AG08395 (cell line): ENCODE measurements around the gene PRTFDC1.

Experiments
- DNase-seq: peaks from one replicate; pipeline ENCODE4 v3.0.0; 2012; ENCODE audit warnings: mixed read lengths, low spot score

The PRTFDC1 gene

DNA sequence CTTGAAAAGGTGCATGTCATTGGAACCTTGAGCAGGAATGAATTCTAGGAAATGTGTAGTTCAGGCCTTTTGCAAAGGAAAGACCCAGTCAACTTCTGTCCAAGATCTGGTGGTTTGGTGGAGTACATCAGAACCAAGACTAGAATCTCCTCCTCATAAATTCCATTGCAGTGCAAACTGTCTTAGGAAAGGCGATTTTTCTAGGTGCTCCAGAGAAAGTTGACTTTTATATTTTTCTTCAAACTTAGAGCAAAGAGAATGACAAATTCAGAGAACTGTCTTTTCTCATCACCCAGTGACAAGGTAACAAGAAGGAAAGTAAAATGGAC is 50.0 kb downstream of the PRTFDC1 start:
- no peak for DNase-seq

DNA sequence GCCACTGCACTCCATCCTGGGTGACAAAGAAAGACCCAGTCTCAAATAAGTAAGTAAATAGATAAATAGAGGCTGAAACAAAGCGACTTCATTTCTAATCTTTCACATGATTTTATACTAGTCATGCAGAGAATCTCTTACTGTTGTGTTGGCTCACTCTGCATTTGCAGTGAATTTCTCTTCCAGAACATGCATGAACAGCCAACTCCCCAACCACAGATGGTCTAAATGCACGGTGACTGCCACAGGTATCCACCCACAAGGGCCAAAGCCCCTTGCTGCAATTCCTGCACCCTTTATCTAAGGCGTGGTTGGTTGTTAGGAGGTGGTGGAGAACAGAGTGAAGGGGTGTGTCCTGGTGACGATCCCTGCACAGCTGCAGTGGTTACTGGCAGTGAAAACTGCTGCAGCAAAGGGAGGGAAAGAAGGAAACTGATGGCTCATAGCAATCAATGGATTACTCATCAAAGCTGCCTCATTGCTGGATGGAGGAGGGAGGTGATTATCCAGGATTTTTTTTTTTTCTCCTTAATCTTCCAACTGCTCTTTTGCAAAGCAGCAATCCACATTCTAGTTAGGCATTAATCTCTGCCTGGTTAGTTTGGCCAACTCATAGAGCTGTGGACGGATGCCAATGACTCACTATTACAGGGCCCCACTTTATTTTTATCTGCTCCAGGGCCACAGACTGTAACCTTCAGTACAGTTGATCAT is 50.6 kb downstream of the PRTFDC1 start:
- peak; percentile 93 for DNase-seq

DNA sequence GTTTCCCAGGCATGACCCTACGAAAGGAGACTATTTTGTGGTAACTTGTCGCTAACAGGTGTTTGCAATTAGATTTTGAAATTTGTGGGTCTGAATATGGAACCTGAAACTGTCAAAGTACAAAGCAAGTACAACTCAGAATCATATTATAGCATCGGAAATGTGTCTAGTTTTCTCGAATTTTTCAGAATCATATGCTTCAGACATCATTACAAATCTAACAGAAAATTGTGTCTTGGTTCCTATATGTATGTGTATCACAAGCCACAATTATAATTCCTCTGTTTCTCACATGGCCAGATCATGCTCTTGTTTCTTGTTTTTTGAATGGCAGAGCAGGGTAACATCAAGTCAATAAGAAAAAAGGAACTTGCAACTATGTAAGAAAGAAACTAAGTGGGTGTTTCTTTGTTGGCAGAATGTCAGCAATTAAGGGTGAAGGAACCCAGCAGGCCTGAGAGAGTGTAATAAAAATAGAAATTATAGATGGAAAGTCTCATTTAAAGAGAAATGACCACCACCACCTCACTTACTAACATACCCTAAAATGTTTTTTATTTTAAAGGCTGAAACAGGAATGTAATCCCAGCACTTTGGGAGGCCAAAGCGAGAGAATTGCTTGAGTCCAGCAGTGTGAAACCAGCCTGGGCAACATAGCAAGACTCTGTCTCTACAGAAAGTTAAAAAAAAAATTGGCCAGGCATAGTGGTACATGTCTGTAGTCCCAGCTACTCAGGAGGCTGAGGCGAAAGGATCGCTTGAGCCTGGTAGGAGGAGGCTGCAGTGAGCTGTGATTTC is 51.3 kb downstream of the PRTFDC1 start:
- no peak for DNase-seq

DNA sequence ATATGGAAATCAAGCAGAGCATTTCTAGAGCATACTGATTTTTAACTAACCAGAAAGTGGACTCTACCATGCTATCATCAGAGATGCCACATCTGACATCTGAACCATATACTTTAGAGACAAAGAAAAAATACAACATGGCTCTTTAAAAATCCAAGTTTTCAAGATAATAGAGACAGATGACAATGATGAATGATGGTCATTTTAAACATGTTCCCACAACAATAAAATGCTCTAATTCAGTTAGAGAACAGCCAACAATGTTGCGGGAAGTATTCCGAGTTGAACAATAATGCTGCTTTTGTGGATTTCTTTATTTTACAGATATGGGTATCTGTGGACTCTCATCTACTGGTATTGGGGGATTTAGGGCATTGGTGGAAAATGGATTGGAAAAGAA is 52.8 kb downstream of the PRTFDC1 start:
- DNase-seq, result no peak

DNA sequence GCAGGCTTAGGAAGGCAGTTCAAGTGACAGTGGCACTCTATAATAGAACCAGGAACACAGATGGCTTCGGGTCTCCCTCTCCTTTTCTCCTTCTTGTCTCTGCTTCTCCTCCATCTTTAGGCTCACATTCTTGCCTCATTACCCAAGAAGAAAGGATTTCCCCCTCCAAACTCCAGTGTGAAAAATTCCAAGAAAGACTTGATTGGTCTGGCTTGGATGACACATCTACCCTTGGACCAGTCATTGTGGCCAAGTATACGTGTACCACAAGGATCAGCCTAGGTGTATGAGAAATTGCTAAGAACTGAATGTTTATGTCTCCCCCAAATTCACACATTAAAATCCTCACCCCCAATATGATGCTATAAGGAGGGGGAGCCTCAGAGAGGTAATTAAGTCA is 53.9 kb downstream of the PRTFDC1 start:
- no peak for DNase-seq

DNA sequence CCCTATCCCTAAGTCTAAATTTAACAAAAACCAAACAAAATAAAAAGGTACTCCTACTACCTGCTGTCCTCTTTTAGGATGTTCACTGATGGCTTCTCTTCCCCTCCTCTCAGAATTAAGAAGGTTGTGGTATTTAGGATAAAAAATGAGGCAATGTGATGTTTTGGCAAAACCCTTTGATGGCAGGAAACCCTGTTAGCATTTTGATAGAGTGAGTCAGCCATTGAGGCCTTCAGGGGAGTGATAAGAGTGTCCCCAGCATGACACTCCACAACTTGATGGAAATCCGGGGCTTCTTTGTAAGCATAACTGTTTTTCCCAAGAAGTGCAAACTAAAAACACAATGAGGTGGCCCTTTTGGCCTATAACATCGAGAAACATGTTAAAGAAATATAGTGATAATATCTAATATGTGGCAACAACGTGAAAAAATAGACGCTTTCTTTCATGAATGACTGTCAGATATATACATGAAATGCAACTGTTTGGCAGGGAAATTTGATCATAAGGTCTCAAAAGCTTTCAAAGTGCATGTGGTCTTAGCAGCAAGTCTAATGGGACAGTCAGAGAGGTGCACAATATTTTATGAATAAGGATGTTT is 55.0 kb downstream of the PRTFDC1 start:
- DNase-seq, result peak; percentile 51

DNA sequence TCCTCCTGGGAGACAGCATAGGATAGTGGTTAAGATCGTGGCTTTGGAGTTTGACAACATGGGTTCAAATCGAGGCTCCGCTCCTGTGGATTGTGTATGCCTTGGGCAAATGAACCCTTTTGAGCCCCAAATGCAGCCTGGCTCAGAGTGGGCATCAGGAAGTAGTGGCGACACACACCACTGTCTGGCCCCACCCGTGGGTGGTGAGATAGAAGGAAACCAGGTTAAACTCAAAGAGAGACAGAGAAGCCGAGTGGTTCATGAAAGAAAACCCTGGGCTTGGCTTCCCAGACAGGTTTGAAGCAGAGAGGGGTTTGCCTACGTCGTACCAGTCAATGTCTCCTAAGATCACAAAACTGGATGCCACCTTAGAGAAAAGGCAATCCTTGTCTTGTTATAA is 57.7 kb downstream of the PRTFDC1 start:
- no peak for DNase-seq

DNA sequence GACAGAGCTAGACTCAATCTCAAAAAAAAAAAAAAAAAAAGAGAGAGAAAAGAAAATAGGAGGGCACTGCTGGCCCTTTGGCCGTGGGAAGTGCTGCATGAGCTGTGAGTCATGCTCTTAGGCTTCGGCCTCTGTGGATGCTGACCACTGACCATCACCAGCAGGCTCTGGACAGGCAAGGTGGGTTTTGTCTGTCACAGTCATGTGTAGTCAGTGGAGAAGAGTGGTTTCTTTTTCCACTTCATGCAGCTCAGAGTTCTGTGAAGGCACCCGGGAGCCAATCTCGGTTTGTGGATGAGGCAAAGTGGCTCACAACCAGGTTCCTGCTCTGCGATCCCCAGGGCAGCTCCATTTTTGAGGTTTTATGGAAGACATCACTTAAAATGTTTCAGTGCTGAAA is 58.1 kb downstream of the PRTFDC1 start:
- peak; percentile 47 for DNase-seq

DNA sequence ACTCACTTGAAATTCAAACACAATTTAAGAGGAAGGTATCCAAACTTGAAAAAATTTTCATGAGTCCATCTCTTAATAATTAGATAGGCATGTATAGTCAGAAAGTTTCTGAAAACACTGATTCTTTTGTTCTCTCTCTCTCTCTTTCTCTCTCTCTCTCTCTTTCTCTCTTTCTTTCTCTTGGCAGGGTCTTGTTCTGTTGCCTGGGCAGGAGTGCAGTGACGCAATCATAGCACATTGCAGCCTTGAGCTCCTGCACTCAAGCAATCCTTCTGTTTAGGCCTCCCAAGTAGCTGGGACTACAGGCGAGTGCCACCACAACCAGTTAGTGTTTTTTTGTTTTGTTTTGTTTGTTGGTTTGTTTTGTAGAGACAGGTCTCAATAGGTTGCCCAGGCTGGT is 59.3 kb downstream of the PRTFDC1 start:
- DNase-seq, result no peak

DNA sequence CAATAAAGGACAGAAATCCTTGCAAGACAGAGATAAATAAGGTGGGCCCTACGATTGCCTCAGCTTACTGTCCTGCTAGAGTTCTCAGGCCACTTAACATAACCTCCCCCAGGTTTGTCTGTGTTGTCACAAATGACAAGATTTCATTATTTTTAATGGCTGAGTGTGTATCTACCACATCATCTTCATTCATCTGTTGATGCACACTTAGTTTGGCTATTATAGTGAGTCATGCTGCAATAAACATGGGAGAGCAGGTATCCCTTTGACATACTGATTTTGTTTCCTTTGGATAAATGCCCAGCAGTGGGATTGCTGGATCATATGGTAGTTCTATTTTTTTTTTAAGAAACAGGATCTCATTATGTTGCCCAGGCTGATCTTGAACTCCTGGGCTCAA is 60.6 kb downstream of the PRTFDC1 start:
- DNase-seq, result no peak

DNA sequence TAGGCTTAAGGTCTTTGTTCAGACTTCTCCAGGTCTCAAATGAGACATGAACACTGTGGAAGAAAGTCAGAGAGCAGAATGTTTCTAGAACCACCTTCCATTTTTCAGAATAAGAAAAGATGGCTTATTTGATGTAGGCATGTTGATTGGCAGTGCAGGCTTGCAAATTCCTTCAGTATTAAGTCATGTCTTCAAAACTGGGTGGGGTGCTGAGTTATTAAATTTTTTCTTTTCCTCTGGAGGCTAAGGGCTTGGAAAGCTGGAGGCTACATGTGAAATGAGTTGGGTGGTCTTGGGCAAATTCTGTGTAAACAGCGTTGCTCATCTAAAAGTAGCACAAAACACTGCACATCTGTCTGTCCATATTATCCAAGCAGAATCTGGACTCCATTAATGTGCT is 62.8 kb downstream of the PRTFDC1 start:
- no peak for DNase-seq

DNA sequence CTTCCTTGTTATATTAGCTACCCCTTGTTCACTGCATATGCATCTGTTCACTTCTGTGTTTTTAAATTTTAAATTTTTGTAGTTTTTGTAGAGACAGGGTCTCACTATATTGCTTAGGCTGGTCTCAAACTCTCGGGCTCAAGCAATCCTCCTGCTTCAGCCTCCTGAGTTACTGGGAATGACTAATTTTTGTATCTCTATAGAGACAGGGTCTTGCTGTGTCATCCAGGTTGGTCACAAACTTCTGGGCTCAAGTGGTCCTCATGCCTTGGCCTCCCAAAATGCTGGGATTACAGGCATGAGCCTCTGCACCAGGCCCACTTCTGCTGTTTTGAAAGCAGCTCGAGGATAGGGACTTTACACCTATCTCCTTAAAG is 64.6 kb downstream of the PRTFDC1 start:
- DNase-seq, result no peak

DNA sequence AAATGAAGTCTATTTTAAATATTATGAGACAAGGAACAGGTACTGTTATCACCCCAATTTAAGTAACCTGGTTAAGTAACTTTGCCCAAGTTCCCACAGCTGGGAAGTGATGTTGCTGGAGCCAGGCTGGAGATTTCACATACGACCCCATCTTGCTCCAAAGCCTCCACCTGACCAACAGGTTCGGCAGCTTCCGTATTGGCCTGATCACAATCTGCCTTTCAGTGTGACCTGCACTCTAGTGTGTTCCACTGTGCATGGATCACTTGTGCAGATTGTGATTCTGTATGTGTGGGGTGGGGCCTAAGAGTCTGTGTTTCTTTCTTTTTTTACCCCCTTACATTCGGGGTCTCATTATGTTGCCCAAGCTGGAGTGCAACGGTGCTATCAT is 66.1 kb downstream of the PRTFDC1 start:
- DNase-seq, result no peak

DNA sequence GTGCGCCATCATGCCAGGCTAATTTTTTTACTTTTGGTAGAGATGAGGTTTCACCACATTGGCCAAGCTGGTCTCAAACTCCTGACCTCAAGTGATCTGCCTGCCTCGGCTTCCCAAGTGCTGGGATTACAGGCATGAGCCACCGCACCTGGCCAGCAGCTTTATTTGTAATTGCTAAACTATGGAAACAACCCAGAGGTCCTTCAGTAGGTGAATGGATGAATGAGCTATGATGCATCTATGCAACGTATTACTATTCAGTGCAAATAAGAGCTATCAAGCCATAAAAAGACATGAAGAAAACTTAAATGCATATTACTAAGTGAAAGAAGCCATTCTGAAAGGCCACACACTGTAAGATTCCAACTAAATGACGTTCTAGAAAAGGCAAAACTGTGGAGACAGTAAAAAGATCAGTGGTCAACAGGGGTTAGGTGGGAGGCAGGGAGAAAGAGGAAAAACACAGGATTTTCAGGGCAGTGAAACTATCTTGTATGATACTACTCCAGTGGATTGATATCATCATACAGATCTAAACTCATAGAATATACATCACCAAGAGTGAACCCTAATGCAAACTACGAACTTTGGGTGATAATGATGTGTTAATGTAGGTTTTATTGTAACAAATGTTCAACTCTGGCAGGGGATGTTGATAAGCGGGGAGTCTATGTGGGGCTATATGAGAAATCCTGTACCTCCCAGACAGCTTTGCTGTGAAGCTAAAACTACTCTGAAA is 66.7 kb downstream of the PRTFDC1 start:
- DNase-seq, result no peak

DNA sequence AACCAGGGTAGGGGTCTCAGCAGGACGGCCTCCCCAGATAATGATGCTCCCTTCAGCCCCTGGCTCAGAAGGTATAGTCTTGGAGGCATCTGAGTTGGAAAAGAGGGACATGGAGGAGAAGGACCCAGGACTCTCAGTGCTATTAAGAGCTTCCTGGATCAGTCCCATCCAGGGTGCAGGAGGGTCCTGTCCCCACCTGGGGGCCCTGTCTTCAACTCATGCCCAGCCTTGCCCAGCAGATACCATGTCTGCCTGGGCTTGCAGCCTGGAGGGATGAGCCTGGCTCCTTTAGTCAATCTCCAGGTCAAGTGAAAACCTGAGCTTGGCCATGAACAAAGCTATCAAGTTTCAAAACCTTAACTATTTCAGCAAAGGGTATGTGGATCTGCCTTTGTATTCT is 67.6 kb downstream of the PRTFDC1 start:
- no peak for DNase-seq

DNA sequence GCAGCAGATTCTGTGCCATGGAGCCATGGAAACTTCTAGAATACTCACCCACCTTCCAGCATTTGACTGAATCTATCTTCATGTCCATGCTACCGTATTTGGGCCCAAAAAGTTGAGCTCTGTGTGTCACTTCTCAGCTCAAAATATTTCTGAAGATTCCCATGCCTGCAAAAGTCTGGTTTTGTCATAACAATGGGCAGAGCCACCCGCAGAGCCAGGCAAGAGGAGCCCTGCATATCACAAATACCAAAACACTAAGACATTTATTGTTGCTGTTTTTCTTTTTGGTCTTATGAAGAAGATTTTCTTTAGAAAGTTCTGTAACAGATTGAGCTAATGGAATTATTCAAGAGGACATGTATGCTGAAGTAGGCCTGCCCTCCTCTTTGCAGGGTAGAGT is 68.1 kb downstream of the PRTFDC1 start:
- no peak for DNase-seq

DNA sequence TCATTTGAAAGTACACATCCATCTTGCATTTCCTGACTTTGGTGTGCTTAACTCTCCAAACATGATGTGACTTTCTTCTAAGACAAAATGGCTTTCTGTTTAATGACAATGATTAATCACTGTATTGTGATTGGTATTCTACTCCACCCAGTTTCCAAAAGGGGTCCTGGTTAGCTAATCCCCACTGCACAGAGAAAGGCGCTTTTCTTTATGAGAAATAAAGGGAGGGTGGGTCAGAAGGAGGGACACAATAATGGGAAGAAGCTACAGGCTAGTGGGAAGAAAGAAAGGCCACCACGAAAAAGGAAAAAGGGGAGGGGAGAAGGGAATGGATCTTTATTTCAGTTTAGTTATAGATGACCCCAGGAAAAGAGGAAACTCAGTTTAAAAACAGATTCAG is 69.2 kb downstream of the PRTFDC1 start:
- DNase-seq, result no peak

DNA sequence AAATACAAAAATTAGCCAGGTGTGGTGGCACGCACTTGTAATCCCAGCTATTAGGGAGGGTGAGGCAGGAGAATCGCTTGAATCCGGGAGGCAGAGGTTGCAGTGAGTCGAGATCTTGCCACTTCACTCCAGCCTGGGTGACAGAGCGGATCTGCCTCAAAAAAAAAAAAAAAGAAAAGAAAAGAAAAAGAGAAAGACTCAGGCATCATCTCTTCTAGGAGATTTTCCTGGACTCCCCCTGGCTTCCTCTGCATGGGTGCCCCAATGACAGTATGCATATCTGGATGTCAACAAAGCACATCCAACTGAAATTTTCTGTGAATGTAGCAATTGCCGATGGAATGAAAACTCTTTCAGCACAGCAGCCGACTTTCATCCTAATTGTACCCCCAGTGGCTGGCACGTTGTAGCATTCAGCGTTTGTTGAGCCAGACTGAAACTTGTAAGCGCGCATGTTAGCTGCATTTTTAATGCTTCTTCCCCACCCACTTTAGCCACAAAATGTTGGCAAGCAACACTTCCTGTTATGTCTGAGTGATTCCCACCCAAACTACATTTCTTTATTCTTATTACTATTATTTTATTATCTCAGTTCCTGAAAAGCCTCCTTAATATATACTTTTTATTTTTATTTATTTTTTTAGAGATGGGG is 70.2 kb downstream of the PRTFDC1 start:
- DNase-seq, result peak; percentile 54

DNA sequence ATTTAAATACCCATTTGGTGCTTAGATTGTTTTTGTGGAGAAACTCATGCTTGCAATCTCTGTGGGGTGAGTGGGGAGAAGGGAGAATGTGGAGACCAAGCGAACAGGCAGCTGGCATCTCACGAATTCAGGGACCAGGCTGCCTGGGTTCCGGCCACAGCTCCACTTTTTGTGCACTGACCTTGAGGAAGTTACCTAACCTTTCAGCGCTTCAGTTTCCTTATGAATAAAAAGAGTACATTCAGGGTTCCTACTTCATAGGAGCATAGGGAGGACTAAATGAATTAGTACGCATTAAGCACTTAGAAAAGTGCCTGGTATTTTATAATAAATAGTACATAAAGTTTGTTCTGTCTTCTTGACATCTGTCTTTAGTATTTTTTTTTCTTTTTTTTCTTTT is 72.5 kb downstream of the PRTFDC1 start:
- DNase-seq, result no peak

DNA sequence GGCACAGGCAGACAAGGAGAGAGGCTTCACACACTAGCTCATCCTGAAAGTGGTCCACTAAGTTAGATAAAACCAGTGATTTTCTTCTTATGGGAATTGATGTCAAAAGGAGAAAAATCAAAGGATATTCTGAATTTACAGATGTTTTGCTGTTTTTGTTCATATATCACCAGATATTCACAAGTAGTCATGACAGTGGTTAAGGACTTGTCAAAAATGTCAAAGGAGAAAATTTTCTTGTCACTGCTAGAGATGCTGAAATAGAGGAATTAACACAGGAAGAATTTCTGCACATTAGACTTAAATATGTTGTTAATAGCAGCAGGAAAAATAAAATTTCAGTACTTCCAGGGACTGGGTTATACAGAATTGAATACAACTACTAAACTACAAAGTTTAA is 78.3 kb downstream of the PRTFDC1 start:
- no peak for DNase-seq

DNA sequence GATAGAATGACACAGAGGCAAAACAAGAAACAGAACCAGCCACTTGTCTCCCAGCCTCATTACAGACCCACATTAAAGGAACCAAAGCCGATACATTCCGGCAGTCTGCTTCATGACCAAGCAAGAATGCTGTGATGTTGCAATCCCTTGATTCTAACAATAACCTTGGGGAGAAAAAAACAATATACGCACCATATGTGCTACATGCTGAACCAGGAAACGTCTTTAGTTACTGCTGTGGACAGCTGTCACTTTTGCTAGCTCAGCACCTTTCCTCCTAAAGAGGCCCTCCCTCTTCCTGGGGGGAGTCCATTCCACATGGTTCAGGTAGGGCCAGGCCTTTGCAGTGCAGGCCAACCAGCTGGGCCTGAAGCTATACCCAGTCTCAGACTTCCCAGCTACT is 79.1 kb downstream of the PRTFDC1 start:
- DNase-seq, result peak; percentile 90

DNA sequence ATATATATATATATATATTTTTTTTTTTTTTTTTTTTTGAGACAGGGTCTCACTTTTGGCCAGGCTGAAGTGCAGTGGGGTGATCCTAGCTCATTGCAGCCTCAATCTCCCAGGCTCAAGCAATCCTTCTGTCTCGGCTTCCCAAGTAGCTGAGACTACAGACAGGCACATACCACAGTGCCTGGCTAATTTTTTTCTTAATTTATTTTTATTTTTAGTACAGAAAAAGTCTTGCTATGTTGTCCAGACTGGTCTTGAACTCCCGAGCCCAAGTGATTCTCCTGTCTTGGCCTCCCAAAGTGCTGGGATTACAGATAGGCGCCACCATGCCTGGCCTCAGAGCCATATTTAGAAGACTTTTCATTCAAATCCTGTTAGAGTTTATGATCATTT is 79.6 kb downstream of the PRTFDC1 start:
- DNase-seq, result no peak
